Calu3 (cell line): Measurements from ENCODE around the gene LRRC31. TPM values are rescaled to one million over a fixed set of nuclear protein-coding genes. Genes with fewer than 3 reads are reported as not detected.

Experiments
- BruUV-seq: library from RNA; stranded (reverse); fragments of 400-500 nt; replicated peaks from 2 replicates; lab custom pipeline; 2021; lab: Mats Ljungman, UMichigan
- CTCF ChIA-PET: fragments of 300-600 bp; sonication (Branson Sonifier 250); formaldehyde crosslinking; loops from one replicate; lab custom pipeline; 2022; ENCODE audit warnings: antibody characterized with exemption; lab: Charles Lee
- DNase-seq: peaks from one replicate; pipeline ENCODE4 v3.0.0; 2022
- H3K27ac Mint-ChIP-seq: one replicate; pipeline ENCODE4 v1.8.0; 2022; ENCODE audit warnings: mixed read lengths; ENCODE audit not compliant: unreplicated experiment
- H3K27me3 Mint-ChIP-seq: one replicate; pipeline ENCODE4 v1.8.0; 2022; ENCODE audit warnings: mixed read lengths; ENCODE audit not compliant: unreplicated experiment
- H3K36me3 Mint-ChIP-seq: one replicate; pipeline ENCODE4 v1.8.0; 2022; ENCODE audit warnings: mild to moderate bottlenecking, moderate library complexity, mixed read lengths; ENCODE audit not compliant: insufficient read depth, unreplicated experiment
- H3K4me1 Mint-ChIP-seq: one replicate; pipeline ENCODE4 v1.8.0; 2022; ENCODE audit warnings: mild to moderate bottlenecking, low read depth, mixed read lengths; ENCODE audit not compliant: unreplicated experiment
- H3K4me3 Mint-ChIP-seq: one replicate; pipeline ENCODE4 v1.8.0; 2022; ENCODE audit warnings: mild to moderate bottlenecking, low read depth, moderate library complexity, mixed read lengths; ENCODE audit not compliant: unreplicated experiment
- H3K9me3 Mint-ChIP-seq: one replicate; pipeline ENCODE4 v1.8.0; 2022; ENCODE audit warnings: low read depth, mixed read lengths; ENCODE audit not compliant: unreplicated experiment
- CTCF ChIP-seq: fragments of 200-600 bp; IDR thresholded peaks from one replicate; pipeline ENCODE4 v1.8.0; 2022; ENCODE audit warnings: antibody characterized with exemption; ENCODE audit not compliant: unreplicated experiment
- intact Hi-C: fragments of 100-400 bp; cut with micrococcal nuclease; formaldehyde crosslinking; loops from one replicate; pipeline ENCODE4 v1.10.0; 2022; ENCODE audit not compliant: unreplicated experiment
- total RNA-seq: library from RNA; stranded (reverse); gene quantifications from 2 replicates; pipeline ENCODE4 v1.2.3, GENCODE V29; 2022

LRRC31 gene
- total RNA-seq, 1 experiment from 2014 or later: 2.8 TPM

- CTCF ChIA-PET: no interaction called here
- no peak overlapping the region for H3K4me3 Mint-ChIP-seq
- BruUV-seq: no TSS peak
- no peak for TF ChIP-seq CTCF
- peaks cover 14% of the 10 kb centered on the region for H3K27me3 Mint-ChIP-seq
- intact Hi-C loops: no loop called here
- H3K9me3 Mint-ChIP-seq: no peaks in the 10 kb centered on the region
- no peak for DNase-seq
- H3K4me1 Mint-ChIP-seq: no peaks in the 10 kb centered on the region
- no peaks in the 10 kb centered on the region for H3K36me3 Mint-ChIP-seq
- H3K27ac Mint-ChIP-seq: no peak overlapping the region
Measured at GRCh38 chr3:169907944-169908343, 38.2 kb upstream of the LRRC31 start.

GRCh38 chr3:169907476-169907875 is 37.7 kb upstream of the LRRC31 start:
- H3K9me3 Mint-ChIP-seq: no peaks in the 10 kb centered on the region
- CTCF ChIA-PET: no interaction called here
- H3K27ac Mint-ChIP-seq: no peak overlapping the region
- DNase-seq: no peak
- peaks cover 14% of the 10 kb centered on the region for H3K27me3 Mint-ChIP-seq
- no peaks in the 10 kb centered on the region for H3K4me1 Mint-ChIP-seq
- H3K4me3 Mint-ChIP-seq: no peak overlapping the region
- H3K36me3 Mint-ChIP-seq: no peaks in the 10 kb centered on the region
- no peak for TF ChIP-seq CTCF
- no TSS peak for BruUV-seq
- intact Hi-C loops: no loop called here

- no peaks in the 10 kb centered on the region for H3K4me1 Mint-ChIP-seq
- CTCF ChIA-PET: no interaction called here
- no peaks in the 10 kb centered on the region for H3K36me3 Mint-ChIP-seq
- BruUV-seq: no TSS peak
- no peak overlapping the region for H3K27ac Mint-ChIP-seq
- DNase-seq: no peak
- intact Hi-C loops: no loop called here
- TF ChIP-seq CTCF: no peak
- no peak overlapping the region for H3K4me3 Mint-ChIP-seq
- peaks cover 4% of the 10 kb centered on the region for H3K9me3 Mint-ChIP-seq
- H3K27me3 Mint-ChIP-seq: peaks cover 14% of the 10 kb centered on the region
Measured at GRCh38 chr3:169905404-169905803, 35.7 kb upstream of the LRRC31 start.

GRCh38 chr3:169901453-169901852 is 31.7 kb upstream of the LRRC31 start:
- H3K4me3 Mint-ChIP-seq: no peak overlapping the region
- no peak for TF ChIP-seq CTCF
- H3K9me3 Mint-ChIP-seq: peaks cover 4% of the 10 kb centered on the region
- no peak for DNase-seq
- intact Hi-C loops: no loop called here
- no TSS peak for BruUV-seq
- no peaks in the 10 kb centered on the region for H3K4me1 Mint-ChIP-seq
- no peaks in the 10 kb centered on the region for H3K27me3 Mint-ChIP-seq
- no peaks in the 10 kb centered on the region for H3K36me3 Mint-ChIP-seq
- H3K27ac Mint-ChIP-seq: no peak overlapping the region
- CTCF ChIA-PET: no interaction called here
